Sigmoid colon (tissue), 4 donors: ENCODE results near the gene FERMT2.

ENCODE experiments used
- EP300 ChIP-seq, 4 donors: sonication (generic); formaldehyde crosslinking; IDR thresholded peaks; one replicate each; pipeline ENCODE4 v1.6.1; 2017; ENCODE audit warnings: antibody characterized with exemption in 4 of 4
- POLR2A ChIP-seq, 2 donors: fragments of 450-650 bp; IDR thresholded peaks; one replicate each; pipeline ENCODE4 v1.6.1; 2016; ENCODE audit warnings: antibody characterized with exemption in 2 of 2, mild to moderate bottlenecking in 2 of 2, moderate library complexity in 2 of 2

GRCh38 chr14:52995998-52996397, 45.1 kb upstream of the FERMT2 start:
- TF ChIP-seq POLR2A (IDR thresholded peaks at IDR 0.05) (no peak), EP300 (IDR thresholded peaks at IDR 0.05) (no peak)
